Measurements from ENCODE around the gene ODF4. TPM values are rescaled to one million over a fixed set of nuclear protein-coding genes. Genes with fewer than 3 reads are reported as not detected.
"Not testable (repeated sequence)": the region's sequence is repeated elsewhere in the genome, so short reads cannot be mapped to it uniquely, and the experiment has no call there.

ODF4 gene
- polyA plus RNA-seq, 3 donors = not detected

- no peak for DNase-seq (ENCODE audit: low read depth in 3 of 3, low spot score in 2 of 3)
Observed at GRCh38 chr17:8392674-8393469, 53.2 kb downstream of the ODF4 start.

- DNase-seq (ENCODE audit: low read depth in 3 of 3, low spot score in 2 of 3) = no peak
Observed at GRCh38 chr17:8393470-8394231, 54.0 kb downstream of the ODF4 start.

GRCh38 chr17:8394497-8394896 lies 54.9 kb downstream of the ODF4 start:
- not testable (repeated sequence) for DNase-seq (ENCODE audit: low read depth in 3 of 3, low spot score in 2 of 3)

Other genes starting within 250 kb of the ODF4 start
- gene ALOXE3, start 221.3 kb upstream of the ODF4 start, polyA plus RNA-seq (ENCODE audit: insufficient read length in 3 of 3) = not detected
- not detected for gene HES7, start 215.7 kb upstream of the ODF4 start, polyA plus RNA-seq (ENCODE audit: insufficient read length in 3 of 3)
- gene PER1, start 187.4 kb upstream of the ODF4 start, polyA plus RNA-seq (ENCODE audit: insufficient read length in 3 of 3) = 10 to 100 TPM; 14.5 to 21.8 (median 21.2) TPM
- 100 to 1,000 TPM in 2 of 3 donors, 10 to 100 TPM in 1; 98.7 to 114 (median 102) TPM for gene VAMP2, start 176.9 kb upstream of the ODF4 start, polyA plus RNA-seq (ENCODE audit: insufficient read length in 3 of 3)
- gene TMEM107, start 163.5 kb upstream of the ODF4 start, polyA plus RNA-seq (ENCODE audit: insufficient read length in 3 of 3) = 10 to 100 TPM; 22.4 to 25.9 (median 23.5) TPM
- gene BORCS6, start 149.7 kb upstream of the ODF4 start, polyA plus RNA-seq (ENCODE audit: insufficient read length in 3 of 3) = 1 to 10 TPM; 3.0 to 4.3 (median 3.7) TPM
- 10 to 100 TPM; 28.6 to 36.7 (median 33.0) TPM for gene AURKB, start 129.3 kb upstream of the ODF4 start, polyA plus RNA-seq (ENCODE audit: insufficient read length in 3 of 3)
- 10 to 100 TPM; 18.9 to 24.9 (median 22.7) TPM for gene CTC1, start 91.8 kb upstream of the ODF4 start, polyA plus RNA-seq (ENCODE audit: insufficient read length in 3 of 3)
- 10 to 100 TPM; 35.3 to 43.0 (median 38.9) TPM for gene PFAS, start 90.6 kb upstream of the ODF4 start, polyA plus RNA-seq (ENCODE audit: insufficient read length in 3 of 3)
- 10 to 100 TPM; 27.8 to 29.9 (median 28.7) TPM for gene RANGRF, start 51.2 kb upstream of the ODF4 start, polyA plus RNA-seq (ENCODE audit: insufficient read length in 3 of 3)
- gene SLC25A35, start 44.4 kb upstream of the ODF4 start, polyA plus RNA-seq (ENCODE audit: insufficient read length in 3 of 3) = 1 to 10 TPM; 2.6 to 3.4 (median 3.2) TPM
- gene ARHGEF15, start 29.6 kb upstream of the ODF4 start, polyA plus RNA-seq (ENCODE audit: insufficient read length in 3 of 3) = 10 to 100 TPM; 14.2 to 21.9 (median 15.1) TPM
- 1,000 to 10,000 TPM; 3,518 to 3,658 (median 3,532) TPM for gene RPL26, start 43.4 kb downstream of the ODF4 start, polyA plus RNA-seq (ENCODE audit: insufficient read length in 3 of 3)
- gene RNF222, start 58.0 kb downstream of the ODF4 start, polyA plus RNA-seq (ENCODE audit: insufficient read length in 3 of 3) = under 1 TPM in 2 of 3 donors, not detected in 1; 0.04 to 0.06 TPM
- 10 to 100 TPM; 44.9 to 54.6 (median 45.9) TPM for gene NDEL1, start 96.0 kb downstream of the ODF4 start, polyA plus RNA-seq (ENCODE audit: insufficient read length in 3 of 3)